RPMI8226 (cell line): ENCODE measurements around the gene CIRBP.

ENCODE experiments used
- DNase-seq: peaks from one replicate; pipeline ENCODE4 v3.0.0-alpha.2; 2015

CIRBP gene

DNA sequence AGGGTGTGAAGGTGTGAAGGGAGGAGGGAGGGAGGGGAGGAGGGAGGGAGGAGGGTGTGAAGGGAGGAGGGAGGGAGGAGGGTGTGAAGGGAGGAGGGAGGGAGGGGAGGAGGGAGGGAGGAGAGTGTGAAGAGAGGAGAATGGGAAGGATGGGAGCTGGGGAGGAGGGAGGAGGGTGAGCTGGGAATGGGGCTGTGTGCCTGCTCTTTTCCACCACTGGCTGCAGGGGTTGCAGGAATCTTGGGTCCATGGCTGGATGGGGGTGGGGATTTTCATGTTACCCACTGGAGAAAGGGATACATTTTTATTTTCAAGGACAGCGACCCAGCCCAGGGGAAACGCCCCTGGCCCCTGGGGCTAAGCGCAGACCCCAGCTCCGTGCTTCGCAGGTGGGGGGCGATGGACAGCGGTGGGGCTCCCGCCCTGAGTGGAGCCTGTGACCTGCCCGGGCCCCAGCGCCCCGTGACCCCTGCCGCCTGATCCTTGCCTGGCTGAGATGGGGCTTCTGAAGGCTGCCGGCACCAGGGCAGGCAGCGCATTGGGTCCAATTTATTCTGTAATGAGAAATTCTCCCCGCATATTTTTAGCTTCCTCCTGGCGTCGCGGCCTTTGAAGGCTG is 13.6 kb downstream of the CIRBP start:
- DNase-seq, result no peak

GRCh38 chr19:1283207-1283916 is 14.2 kb downstream of the CIRBP start:
- no peak for DNase-seq

GRCh38 chr19:1283917-1284292 is 14.8 kb downstream of the CIRBP start:
- no peak for DNase-seq

GRCh38 chr19:1284293-1284978 is 15.3 kb downstream of the CIRBP start:
- DNase-seq, result peak; percentile 21

- no peak for DNase-seq
These were observed 16.0 kb downstream of the CIRBP start for GRCh38 chr19:1284979-1285736.

DNA sequence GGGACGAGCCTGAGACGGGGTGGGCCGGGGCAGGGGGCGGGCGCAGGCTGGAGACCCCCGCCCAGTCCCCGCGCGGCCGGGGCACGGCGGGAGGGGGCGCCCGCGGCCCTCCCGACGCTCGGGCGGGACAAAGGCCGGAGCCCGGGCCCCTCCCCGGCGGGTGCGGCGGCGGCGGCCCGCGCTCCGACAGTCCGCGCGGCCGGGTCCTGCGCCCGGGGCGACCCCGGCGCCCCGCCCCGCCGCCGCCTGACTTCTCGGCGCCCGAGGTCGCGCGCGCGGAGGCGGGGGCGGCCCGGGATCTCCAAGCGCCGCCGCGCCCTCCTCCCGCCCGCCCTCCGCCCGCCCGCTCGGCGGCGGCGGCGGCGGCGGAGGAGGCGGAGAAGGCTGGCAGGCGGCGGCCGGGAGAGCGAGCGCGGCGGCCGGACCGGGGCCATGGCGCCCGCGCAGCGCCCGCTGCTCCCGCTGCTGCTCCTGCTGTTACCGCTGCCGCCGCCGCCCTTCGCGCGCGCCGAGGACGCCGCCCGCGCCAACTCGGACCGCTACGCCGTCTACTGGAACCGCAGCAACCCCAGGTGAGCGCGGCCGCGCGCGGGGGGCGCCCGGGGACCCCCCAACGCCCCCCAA is 16.7 kb downstream of the CIRBP start, which contains the start of gene EFNA2:
Gene EFNA2, plus strand, starts transcription at position 137 of the 624 bp plus-strand sequence. Its CDS starts 296 bp downstream, at position 433.
- DNase-seq, result peak; percentile 18

DNA sequence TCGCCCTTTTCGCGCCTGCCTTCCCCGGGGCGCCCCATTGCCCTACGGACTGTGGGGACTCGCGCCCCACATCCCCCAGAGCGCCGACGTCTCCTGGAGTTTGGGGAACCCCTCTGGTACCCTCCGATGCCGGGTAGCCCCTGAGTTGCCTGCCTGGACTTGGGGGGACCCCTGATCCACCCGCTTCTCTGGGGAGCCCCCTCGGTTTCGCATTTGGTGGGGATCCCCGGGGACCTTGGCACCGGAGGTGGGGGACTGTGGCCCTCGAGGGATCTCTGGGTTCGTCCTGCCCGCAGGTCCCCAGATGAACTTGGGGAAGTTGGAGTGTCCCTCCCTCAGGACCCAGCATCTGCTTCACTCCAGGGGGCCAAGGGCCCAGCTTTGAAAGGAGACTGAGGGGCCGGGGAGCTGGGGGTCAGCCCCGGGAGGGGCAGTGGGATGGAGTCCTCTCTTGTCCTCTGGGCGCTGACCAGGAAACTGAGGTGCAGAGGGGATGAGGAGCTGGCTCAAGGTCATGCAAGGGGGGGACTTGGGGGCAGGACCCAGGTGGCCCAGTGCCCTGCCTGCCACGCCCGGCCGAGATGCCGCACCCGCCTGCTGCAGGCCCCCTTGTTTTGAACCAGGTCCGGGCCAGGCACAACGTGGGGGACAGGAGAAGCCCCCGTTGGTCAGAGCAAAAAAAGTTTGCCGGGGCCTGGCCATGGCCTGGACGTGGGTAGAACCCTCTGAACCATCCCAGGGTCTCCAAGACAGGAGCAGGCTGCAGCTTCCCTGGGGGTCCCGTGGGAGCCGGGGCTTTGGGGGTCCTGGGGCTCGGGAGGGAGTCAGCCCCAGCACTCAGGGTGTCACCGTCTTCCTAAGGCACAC is 17.6 kb downstream of the CIRBP start:
- DNase-seq, result no peak

DNA sequence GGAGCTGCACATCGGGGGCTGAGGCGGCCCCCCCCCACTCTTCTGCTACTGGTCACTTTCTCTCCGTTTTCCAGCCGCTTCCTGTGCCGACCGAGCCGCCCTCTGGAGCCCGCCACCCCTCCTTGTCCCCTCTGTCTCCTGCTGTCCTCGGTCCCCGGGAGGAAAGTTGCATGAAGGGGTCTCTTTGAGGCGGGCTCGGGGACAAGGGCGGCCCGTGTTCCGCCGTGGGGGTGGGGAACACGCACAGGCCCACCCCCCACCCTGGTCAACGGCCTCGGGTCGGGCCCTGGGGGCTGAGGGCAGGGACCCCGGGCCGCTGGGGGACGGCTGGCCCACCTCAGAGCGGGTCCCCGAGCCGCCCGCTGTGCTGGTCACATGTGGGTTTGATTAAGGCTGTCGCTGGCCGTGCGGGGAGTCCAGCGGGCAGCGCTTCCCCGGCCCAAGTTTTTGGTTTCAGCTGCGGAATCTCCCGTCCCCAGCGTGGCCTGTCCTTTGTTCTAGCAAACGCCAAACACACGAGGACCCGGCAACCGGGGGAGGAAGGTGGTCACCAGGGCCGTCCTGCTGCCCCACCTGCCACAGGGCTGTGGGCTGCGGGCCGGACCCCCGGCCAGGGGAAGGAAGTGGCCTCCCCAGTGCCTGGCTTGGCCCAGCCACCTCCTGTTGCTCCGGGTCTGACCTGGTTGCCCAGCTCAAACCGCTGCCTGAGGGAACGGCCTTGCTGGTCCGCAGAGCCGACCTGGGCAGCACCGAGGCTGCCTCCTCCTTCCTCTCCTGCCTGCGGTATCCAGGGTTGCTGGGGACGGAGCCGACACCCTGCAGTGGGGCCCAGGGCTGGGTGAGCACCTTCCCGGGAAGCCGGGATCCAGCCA is 18.5 kb downstream of the CIRBP start:
- no peak for DNase-seq

GRCh38 chr19:1288226-1288612 is 19.1 kb downstream of the CIRBP start:
- DNase-seq, result no peak

GRCh38 chr19:1288833-1289685 is 19.9 kb downstream of the CIRBP start:
- DNase-seq, result no peak

GRCh38 chr19:1289686-1290025 is 20.5 kb downstream of the CIRBP start:
- DNase-seq, result peak; percentile 66

- DNase-seq, result no peak
These were observed 21.1 kb downstream of the CIRBP start for GRCh38 chr19:1290196-1290702.

DNA sequence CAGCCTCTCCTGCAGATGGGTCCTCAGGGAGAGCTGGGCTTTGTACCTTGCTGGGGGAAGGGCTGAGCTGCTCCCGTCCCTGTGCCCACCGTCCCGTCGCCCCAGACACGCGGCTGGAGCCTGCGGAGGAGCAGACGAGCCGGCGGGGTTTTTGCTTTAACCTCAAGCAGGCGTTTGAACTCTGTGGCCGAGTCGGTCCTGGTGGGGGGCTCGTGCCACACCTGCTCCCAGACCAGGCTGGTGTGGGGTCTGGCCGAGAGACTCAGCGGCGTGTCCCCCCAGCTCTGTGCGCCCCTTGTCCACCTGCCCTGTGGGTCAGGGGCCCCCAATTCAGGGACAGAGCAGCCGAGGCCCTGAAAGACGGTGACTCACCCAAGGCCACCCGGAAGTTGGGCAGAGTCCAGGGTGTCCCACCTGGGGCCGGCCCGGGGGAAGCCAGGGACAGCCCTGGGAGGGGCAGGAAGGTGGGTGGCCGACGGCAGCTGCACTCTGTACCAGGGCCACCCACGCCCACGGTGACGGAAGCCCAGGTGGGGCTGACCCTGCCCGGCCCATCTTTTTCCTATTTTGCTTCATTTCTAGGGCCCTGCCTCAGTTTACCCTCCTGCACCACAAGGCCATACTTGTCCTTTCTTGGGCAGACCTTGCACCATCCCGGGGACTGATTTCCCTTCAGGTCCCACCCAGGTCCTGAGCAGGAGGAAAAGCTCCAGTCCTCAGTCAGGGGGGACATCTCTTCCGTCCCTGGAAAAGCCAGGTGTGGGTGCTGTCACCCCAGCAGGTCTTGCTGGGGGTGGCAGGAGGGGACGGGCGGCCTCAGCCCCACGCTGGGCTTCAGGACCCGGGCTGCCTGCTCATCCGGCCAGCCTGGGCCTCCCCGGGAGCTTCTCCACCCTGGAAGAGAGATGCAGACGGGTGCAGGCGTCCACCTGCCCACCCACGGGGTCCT is 21.8 kb downstream of the CIRBP start:
- no peak for DNase-seq

- no peak for DNase-seq
These were observed 22.8 kb downstream of the CIRBP start for GRCh38 chr19:1291761-1292418.

- no peak for DNase-seq
These were observed 23.5 kb downstream of the CIRBP start for GRCh38 chr19:1292419-1293151.

GRCh38 chr19:1293782-1294604 is 24.9 kb downstream of the CIRBP start:
- no peak for DNase-seq
